Measurements from ENCODE around the gene FBXO15.

FBXO15 gene

DNA sequence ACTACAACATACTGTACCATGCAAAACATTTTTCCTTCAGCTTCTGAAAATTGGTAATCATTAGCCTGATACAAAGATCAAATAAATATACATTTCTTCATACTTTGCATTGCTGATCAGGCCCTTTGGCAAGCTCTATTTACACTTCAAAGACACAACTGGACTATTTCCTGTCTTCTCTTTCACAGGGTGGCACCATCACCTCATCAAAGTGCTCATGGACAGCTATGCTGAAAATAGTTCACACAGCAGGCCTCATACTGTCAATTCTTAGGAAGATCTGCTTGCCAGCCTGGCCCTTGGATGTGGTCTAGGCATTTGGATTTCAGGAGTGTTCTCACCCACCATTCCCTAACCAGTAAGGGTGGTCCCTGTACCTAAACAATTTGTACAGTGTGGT lies 33.9 kb downstream of the FBXO15 start:
- Histone ChIP-seq H3K79me1 (replicated peaks; ENCODE audit: low read length, poor library complexity, severe bottlenecking) (no peaks in the 10 kb centered on the region), H3K23ac (ENCODE audit: low read length in 2 of 2) (no peak overlapping the region), H2AFZ (ENCODE audit: low read depth, low read length) (no peak overlapping the region), H3K4me3 (ENCODE audit: insufficient read depth in 1 of 2, low read depth in 1 of 2, low read length in 2 of 2) (no peak overlapping the region), H3K9me3 (ENCODE audit: control insufficient read depth, low read length) (peaks cover 14% of the 10 kb centered on the region), H3K14ac (ENCODE audit: low read length in 2 of 2) (no peak overlapping the region), H2AK5ac (ENCODE audit: low read length, severe bottlenecking) (no peak overlapping the region), H3K27ac (ENCODE audit: low read length, poor library complexity, severe bottlenecking) (no peak overlapping the region), H3K27me3 (ENCODE audit: control insufficient read depth in 1 of 2, insufficient read depth in 1 of 2, low read length in 2 of 2) (no peaks in the 10 kb centered on the region), H3K4me2 (ENCODE audit: low read length, poor library complexity, severe bottlenecking) (no peak overlapping the region), H3K4ac (ENCODE audit: low read depth in 1 of 2, low read length in 2 of 2) (peak overlapping the region in 1 of 2 experiments; percentile 25), H2BK5ac (ENCODE audit: low read depth, low read length, poor library complexity, severe bottlenecking) (no peak overlapping the region), H2BK120ac (ENCODE audit: low read depth, low read length) (no peak overlapping the region), H3K36me3 (ENCODE audit: control insufficient read depth in 1 of 2, insufficient read depth in 2 of 2, low read depth in 1 of 2, low read length in 2 of 2) (no peaks in the 10 kb centered on the region), H4K8ac (ENCODE audit: low read length) (peak overlapping the region; percentile 57), H3K18ac (ENCODE audit: low read depth in 1 of 2, low read length in 2 of 2) (peak overlapping the region in 1 of 2 experiments; percentile 78), H3K9ac (ENCODE audit: low read length) (no peak overlapping the region), H3K4me1 (ENCODE audit: control insufficient read depth, insufficient read depth, low read depth, low read length) (no peaks in the 10 kb centered on the region), H2BK15ac (ENCODE audit: low read depth, poor library complexity, severe bottlenecking) (no peak overlapping the region), H2BK12ac (ENCODE audit: low read length in 2 of 2) (peak overlapping the region in 1 of 2 experiments; percentile 24), H4K91ac (ENCODE audit: low read length) (no peak overlapping the region)
- DNase-seq, result no peak

DNA sequence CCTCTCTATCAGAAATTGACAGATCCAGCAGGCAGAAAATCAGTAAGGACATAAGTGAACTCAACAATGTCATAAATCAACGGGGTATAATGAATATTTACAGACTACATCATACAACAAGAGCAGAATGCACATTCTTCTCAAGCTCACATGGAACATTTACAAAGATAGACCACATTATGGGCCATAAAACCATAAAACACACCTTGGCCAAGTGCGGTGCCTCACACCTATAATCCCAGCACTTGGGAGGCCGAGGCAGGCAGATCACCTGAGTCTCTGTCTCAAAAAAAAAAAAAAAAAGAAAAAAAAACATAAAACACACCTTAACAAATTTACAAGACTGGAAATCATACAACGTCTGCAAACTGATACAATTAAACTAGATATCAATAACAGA lies 36.7 kb downstream of the FBXO15 start:
- WGBS, result 99% methylated on average over 3 of the region's 4 CpGs

DNA sequence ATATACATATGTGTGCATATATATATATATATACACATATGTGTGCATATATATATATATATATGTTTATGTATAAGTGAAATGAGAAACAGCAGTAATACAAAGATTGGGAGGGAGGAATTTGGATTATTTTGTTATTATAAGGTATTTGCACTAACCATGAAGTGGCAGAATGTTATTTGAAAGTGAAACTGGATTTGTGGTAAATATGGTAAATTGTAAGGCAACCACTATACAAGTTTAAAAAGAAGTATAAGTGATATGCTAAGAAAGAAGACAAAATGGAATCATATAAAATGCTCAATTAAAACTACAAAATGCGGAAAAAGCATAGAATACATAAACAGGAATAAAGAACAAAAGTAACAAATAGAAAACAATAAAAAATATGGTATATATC lies 37.5 kb downstream of the FBXO15 start:
- WGBS, result no CpG with 5 or more reads among the region's 1 CpG
- Histone ChIP-seq H3K4me1 (ENCODE audit: control insufficient read depth, insufficient read depth, low read depth, low read length) (no peaks in the 10 kb centered on the region), H3K36me3 (ENCODE audit: control insufficient read depth in 1 of 2, insufficient read depth in 2 of 2, low read depth in 1 of 2, low read length in 2 of 2) (no peaks in the 10 kb centered on the region)

More for the DNA sequence above, 36.7 kb downstream of the FBXO15 start:
- no peak overlapping the region for H3K4me2 ChIP-seq (ENCODE audit: low read length, poor library complexity, severe bottlenecking)
- peaks cover 14% of the 10 kb centered on the region for H3K9me3 ChIP-seq (ENCODE audit: control insufficient read depth, low read length)
- no peak overlapping the region for H3K4me3 ChIP-seq (ENCODE audit: insufficient read depth in 1 of 2, low read depth in 1 of 2, low read length in 2 of 2)
- no peak overlapping the region for H3K18ac ChIP-seq (ENCODE audit: low read depth in 1 of 2, low read length in 2 of 2)
- no peak overlapping the region for H3K9ac ChIP-seq (ENCODE audit: low read length)
- no peaks in the 10 kb centered on the region for H3K4me1 ChIP-seq (ENCODE audit: control insufficient read depth, insufficient read depth, low read depth, low read length)
- H3K27ac ChIP-seq (ENCODE audit: low read length, poor library complexity, severe bottlenecking), result no peak overlapping the region
- no peak overlapping the region for H3K23ac ChIP-seq (ENCODE audit: low read length in 2 of 2)
- H2BK120ac ChIP-seq (ENCODE audit: low read depth, low read length), result no peak overlapping the region
- no peak overlapping the region for H3K14ac ChIP-seq (ENCODE audit: low read length in 2 of 2)
- no peak overlapping the region for H3K4ac ChIP-seq (ENCODE audit: low read depth in 1 of 2, low read length in 2 of 2)
- no peak overlapping the region for H2AFZ ChIP-seq (ENCODE audit: low read depth, low read length)
- H2BK15ac ChIP-seq (ENCODE audit: low read depth, poor library complexity, severe bottlenecking), result no peak overlapping the region
- H3K79me1 ChIP-seq (replicated peaks; ENCODE audit: low read length, poor library complexity, severe bottlenecking), result no peaks in the 10 kb centered on the region
- H2BK12ac ChIP-seq (ENCODE audit: low read length in 2 of 2), result no peak overlapping the region
- no peak overlapping the region for H2BK5ac ChIP-seq (ENCODE audit: low read depth, low read length, poor library complexity, severe bottlenecking)
- H4K91ac ChIP-seq (ENCODE audit: low read length), result no peak overlapping the region
- H3K27me3 ChIP-seq (ENCODE audit: control insufficient read depth in 1 of 2, insufficient read depth in 1 of 2, low read length in 2 of 2), result no peaks in the 10 kb centered on the region
- no peak overlapping the region for H4K8ac ChIP-seq (ENCODE audit: low read length)
- no peaks in the 10 kb centered on the region for H3K36me3 ChIP-seq (ENCODE audit: control insufficient read depth in 1 of 2, insufficient read depth in 2 of 2, low read depth in 1 of 2, low read length in 2 of 2)
- no peak overlapping the region for H2AK5ac ChIP-seq (ENCODE audit: low read length, severe bottlenecking)
- DNase-seq, result no peak

DNA sequence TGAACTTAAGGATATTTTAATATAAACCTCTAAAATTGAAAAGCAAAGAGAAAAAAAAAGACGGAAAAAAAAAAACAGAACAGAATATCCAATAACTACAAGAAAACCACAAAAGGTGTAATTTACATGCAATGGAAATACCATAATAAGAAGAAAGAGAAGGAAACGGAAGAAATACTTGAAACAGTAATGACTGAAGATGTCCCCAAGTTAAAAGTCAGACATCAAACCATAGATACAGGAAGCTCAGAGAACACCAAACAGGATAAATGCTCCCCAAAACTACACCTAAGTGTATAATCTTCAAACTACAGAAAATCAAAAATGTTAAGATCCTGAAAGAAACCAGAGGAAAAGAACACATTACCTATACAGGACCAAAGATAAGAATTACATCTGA lies 39.2 kb downstream of the FBXO15 start:
- Histone ChIP-seq H3K4me2 (ENCODE audit: low read length, poor library complexity, severe bottlenecking) (no peak overlapping the region), H3K23ac (ENCODE audit: low read length in 2 of 2) (no peak overlapping the region), H3K4me3 (ENCODE audit: insufficient read depth in 1 of 2, low read depth in 1 of 2, low read length in 2 of 2) (no peak overlapping the region), H3K79me1 (replicated peaks; ENCODE audit: low read length, poor library complexity, severe bottlenecking) (no peaks in the 10 kb centered on the region), H2BK5ac (ENCODE audit: low read depth, low read length, poor library complexity, severe bottlenecking) (no peak overlapping the region), H3K4me1 (ENCODE audit: control insufficient read depth, insufficient read depth, low read depth, low read length) (no peaks in the 10 kb centered on the region), H2AK5ac (ENCODE audit: low read length, severe bottlenecking) (no peak overlapping the region), H3K9ac (ENCODE audit: low read length) (no peak overlapping the region), H2AFZ (ENCODE audit: low read depth, low read length) (no peak overlapping the region), H3K36me3 (ENCODE audit: control insufficient read depth in 1 of 2, insufficient read depth in 2 of 2, low read depth in 1 of 2, low read length in 2 of 2) (no peaks in the 10 kb centered on the region), H2BK120ac (ENCODE audit: low read depth, low read length) (no peak overlapping the region), H4K91ac (ENCODE audit: low read length) (no peak overlapping the region), H3K14ac (ENCODE audit: low read length in 2 of 2) (no peak overlapping the region), H3K18ac (ENCODE audit: low read depth in 1 of 2, low read length in 2 of 2) (no peak overlapping the region), H3K4ac (ENCODE audit: low read depth in 1 of 2, low read length in 2 of 2) (no peak overlapping the region), H3K27me3 (ENCODE audit: control insufficient read depth in 1 of 2, insufficient read depth in 1 of 2, low read length in 2 of 2) (no peaks in the 10 kb centered on the region), H4K8ac (ENCODE audit: low read length) (no peak overlapping the region), H3K27ac (ENCODE audit: low read length, poor library complexity, severe bottlenecking) (no peak overlapping the region), H2BK15ac (ENCODE audit: low read depth, poor library complexity, severe bottlenecking) (no peak overlapping the region), H2BK12ac (ENCODE audit: low read length in 2 of 2) (no peak overlapping the region), H3K9me3 (ENCODE audit: control insufficient read depth, low read length) (peaks cover 17% of the 10 kb centered on the region)
- DNase-seq, result no peak
- no CpG with 5 or more reads among the region's 2 CpGs for WGBS

More for the DNA sequence above, 37.5 kb downstream of the FBXO15 start:
- Histone ChIP-seq H3K18ac (ENCODE audit: low read depth in 1 of 2, low read length in 2 of 2) (no peak overlapping the region), H3K27me3 (ENCODE audit: control insufficient read depth in 1 of 2, insufficient read depth in 1 of 2, low read length in 2 of 2) (no peaks in the 10 kb centered on the region), H3K9ac (ENCODE audit: low read length) (no peak overlapping the region), H3K4me3 (ENCODE audit: insufficient read depth in 1 of 2, low read depth in 1 of 2, low read length in 2 of 2) (no peak overlapping the region), H3K79me1 (replicated peaks; ENCODE audit: low read length, poor library complexity, severe bottlenecking) (no peaks in the 10 kb centered on the region), H3K9me3 (ENCODE audit: control insufficient read depth, low read length) (peaks cover 14% of the 10 kb centered on the region), H2BK5ac (ENCODE audit: low read depth, low read length, poor library complexity, severe bottlenecking) (no peak overlapping the region), H4K91ac (ENCODE audit: low read length) (no peak overlapping the region), H2AK5ac (ENCODE audit: low read length, severe bottlenecking) (no peak overlapping the region), H2BK12ac (ENCODE audit: low read length in 2 of 2) (no peak overlapping the region), H2AFZ (ENCODE audit: low read depth, low read length) (no peak overlapping the region), H3K23ac (ENCODE audit: low read length in 2 of 2) (no peak overlapping the region), H3K4ac (ENCODE audit: low read depth in 1 of 2, low read length in 2 of 2) (no peak overlapping the region), H4K8ac (ENCODE audit: low read length) (no peak overlapping the region), H3K14ac (ENCODE audit: low read length in 2 of 2) (no peak overlapping the region), H3K27ac (ENCODE audit: low read length, poor library complexity, severe bottlenecking) (no peak overlapping the region), H2BK15ac (ENCODE audit: low read depth, poor library complexity, severe bottlenecking) (no peak overlapping the region), H3K4me2 (ENCODE audit: low read length, poor library complexity, severe bottlenecking) (no peak overlapping the region), H2BK120ac (ENCODE audit: low read depth, low read length) (no peak overlapping the region)
- no peak for DNase-seq
